ENCODE data around the gene CDX1.

The CDX1 gene

GRCh38 chr5:150137168-150137957 lies 29.2 kb upstream of the CDX1 start:
- Histone ChIP-seq H3K4me3 (ENCODE audit: control insufficient read depth in 1 of 7, extremely low read depth in 1 of 7, insufficient read depth in 4 of 7, low read depth in 2 of 7, low read length in 6 of 7) (no peak overlapping the region), H3K27ac (ENCODE audit: insufficient read depth in 1 of 2, low read depth in 1 of 2, low read length in 2 of 2, poor library complexity in 1 of 2, severe bottlenecking in 2 of 2) (no peak overlapping the region), H3K36me3 (ENCODE audit: control insufficient read depth in 4 of 4, insufficient read depth in 4 of 4, low read length in 3 of 4) (no peaks in the 10 kb centered on the region), H3K4me1 (ENCODE audit: control extremely low read depth in 1 of 4, control insufficient read depth in 4 of 4, insufficient read depth in 4 of 4, low read length in 3 of 4) (peaks cover 0 to 10% (median under 1%) of the 10 kb centered on the region in 4 experiments), H3K27me3 (replicated peaks in 2 of 5; ENCODE audit: control insufficient read depth in 4 of 5, insufficient read depth in 5 of 5, low read length in 4 of 5) (no peaks in the 10 kb centered on the region), H3K9me3 (ENCODE audit: control extremely low read depth in 1 of 5, control insufficient read depth in 4 of 5, insufficient read depth in 2 of 5, low read depth in 1 of 5, low read length in 4 of 5) (no peaks in the 10 kb centered on the region)
- CTCF ChIA-PET = interaction anchor here (0.8 to 3.5 kb wide), 5 partner anchors 9 to 108 kb away, joined by 3 to 13 read pairs (median 8); no protein-coding TSS in a partner anchor
- 95% methylated on average over 8 of the region's 12 CpGs for WGBS (ENCODE audit: insufficient coverage)
- POLR2A ChIA-PET = no interaction called here
- no peak for DNase-seq

DNA sequence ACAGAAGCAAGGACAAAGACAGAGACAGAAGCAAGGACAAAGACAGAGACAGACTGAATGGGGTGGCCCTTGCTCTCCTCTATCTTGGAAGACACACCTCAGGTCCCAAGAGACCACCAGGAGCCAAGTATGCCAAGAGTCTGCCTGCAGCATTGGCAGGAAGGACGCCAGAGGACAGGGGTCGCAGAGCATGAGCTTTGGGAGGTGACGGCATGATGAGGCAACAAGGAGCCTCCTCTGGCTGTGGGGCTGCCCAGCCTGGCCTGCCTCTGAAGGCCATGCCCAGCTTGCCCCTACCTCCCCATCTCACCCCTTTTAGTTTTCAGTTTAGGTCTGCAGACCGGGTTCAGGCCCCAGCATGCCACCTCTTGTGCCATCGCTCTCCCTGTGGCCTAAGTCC lies 28.6 kb upstream of the CDX1 start:
- Histone ChIP-seq H3K27me3 (replicated peaks in 2 of 5; ENCODE audit: control insufficient read depth in 4 of 5, insufficient read depth in 5 of 5, low read length in 4 of 5) (no peaks in the 10 kb centered on the region), H3K36me3 (ENCODE audit: control insufficient read depth in 4 of 4, insufficient read depth in 4 of 4, low read length in 3 of 4) (no peaks in the 10 kb centered on the region), H3K9me3 (ENCODE audit: control extremely low read depth in 1 of 5, control insufficient read depth in 4 of 5, insufficient read depth in 2 of 5, low read depth in 1 of 5, low read length in 4 of 5) (no peaks in the 10 kb centered on the region), H3K4me1 (ENCODE audit: control extremely low read depth in 1 of 4, control insufficient read depth in 4 of 4, insufficient read depth in 4 of 4, low read length in 3 of 4) (peaks cover 0 to 10% (median 0%) of the 10 kb centered on the region in 4 experiments), H3K4me3 (ENCODE audit: control insufficient read depth in 1 of 7, extremely low read depth in 1 of 7, insufficient read depth in 4 of 7, low read depth in 2 of 7, low read length in 6 of 7) (no peak overlapping the region), H3K27ac (ENCODE audit: insufficient read depth in 1 of 2, low read depth in 1 of 2, low read length in 2 of 2, poor library complexity in 1 of 2, severe bottlenecking in 2 of 2) (no peak overlapping the region)
- POLR2A ChIA-PET = no interaction called here
- CTCF ChIA-PET = interaction anchor here (0.8 to 3.5 kb wide), 7 partner anchors 12 to 80 kb away, joined by 3 to 13 read pairs (median 4); no protein-coding TSS in a partner anchor
- WGBS (ENCODE audit: insufficient coverage) = 97% methylated on average over 4 of the region's 5 CpGs
- DNase-seq = no peak

- Histone ChIP-seq H3K9me3 (ENCODE audit: control extremely low read depth in 1 of 5, control insufficient read depth in 4 of 5, insufficient read depth in 2 of 5, low read depth in 1 of 5, low read length in 4 of 5) (no peaks in the 10 kb centered on the region), H3K36me3 (ENCODE audit: control insufficient read depth in 4 of 4, insufficient read depth in 4 of 4, low read length in 3 of 4) (no peaks in the 10 kb centered on the region), H3K4me1 (ENCODE audit: control extremely low read depth in 1 of 4, control insufficient read depth in 4 of 4, insufficient read depth in 4 of 4, low read length in 3 of 4) (peaks cover 0 to 17% (median 0%) of the 10 kb centered on the region in 4 experiments), H3K4me3 (ENCODE audit: control insufficient read depth in 1 of 7, extremely low read depth in 1 of 7, insufficient read depth in 4 of 7, low read depth in 2 of 7, low read length in 6 of 7) (no peak overlapping the region), H3K27me3 (replicated peaks in 2 of 5; ENCODE audit: control insufficient read depth in 4 of 5, insufficient read depth in 5 of 5, low read length in 4 of 5) (no peaks in the 10 kb centered on the region), H3K27ac (ENCODE audit: insufficient read depth in 1 of 2, low read depth in 1 of 2, low read length in 2 of 2, poor library complexity in 1 of 2, severe bottlenecking in 2 of 2) (no peak overlapping the region)
- CTCF ChIA-PET = interaction anchor here (0.8 to 2.2 kb wide), 9 partner anchors 8 to 79 kb away, joined by 3 to 6 read pairs (median 4); no protein-coding TSS in a partner anchor
- WGBS (ENCODE audit: insufficient coverage) = 73% methylated on average over 5 of the region's 10 CpGs
- POLR2A ChIA-PET = no interaction called here
- no peak for DNase-seq
Observed at GRCh38 chr5:150138551-150139265, 27.9 kb upstream of the CDX1 start.

GRCh38 chr5:150139334-150139733 lies 27.2 kb upstream of the CDX1 start:
- WGBS (ENCODE audit: insufficient coverage) = 88% methylated on average over 4 of the region's 6 CpGs
- CTCF ChIA-PET = interaction anchor here (0.8 to 2.2 kb wide), 7 partner anchors 9 to 77 kb away, joined by 3 to 6 read pairs (median 4); no protein-coding TSS in a partner anchor
- H3K4me3 ChIP-seq (ENCODE audit: control insufficient read depth in 1 of 7, extremely low read depth in 1 of 7, insufficient read depth in 4 of 7, low read depth in 2 of 7, low read length in 6 of 7) = no peak overlapping the region
- H3K36me3 ChIP-seq (ENCODE audit: control insufficient read depth in 4 of 4, insufficient read depth in 4 of 4, low read length in 3 of 4) = no peaks in the 10 kb centered on the region
- no peak for DNase-seq
- no peaks in the 10 kb centered on the region for H3K9me3 ChIP-seq (ENCODE audit: control extremely low read depth in 1 of 5, control insufficient read depth in 4 of 5, insufficient read depth in 2 of 5, low read depth in 1 of 5, low read length in 4 of 5)
- POLR2A ChIA-PET = no interaction called here
- peaks cover 0 to 22% (median 3%) of the 10 kb centered on the region in 4 experiments for H3K4me1 ChIP-seq (ENCODE audit: control extremely low read depth in 1 of 4, control insufficient read depth in 4 of 4, insufficient read depth in 4 of 4, low read length in 3 of 4)
- no peaks in the 10 kb centered on the region for H3K27me3 ChIP-seq (replicated peaks in 2 of 5; ENCODE audit: control insufficient read depth in 4 of 5, insufficient read depth in 5 of 5, low read length in 4 of 5)
- H3K27ac ChIP-seq (ENCODE audit: insufficient read depth in 1 of 2, low read depth in 1 of 2, low read length in 2 of 2, poor library complexity in 1 of 2, severe bottlenecking in 2 of 2) = no peak overlapping the region

DNA sequence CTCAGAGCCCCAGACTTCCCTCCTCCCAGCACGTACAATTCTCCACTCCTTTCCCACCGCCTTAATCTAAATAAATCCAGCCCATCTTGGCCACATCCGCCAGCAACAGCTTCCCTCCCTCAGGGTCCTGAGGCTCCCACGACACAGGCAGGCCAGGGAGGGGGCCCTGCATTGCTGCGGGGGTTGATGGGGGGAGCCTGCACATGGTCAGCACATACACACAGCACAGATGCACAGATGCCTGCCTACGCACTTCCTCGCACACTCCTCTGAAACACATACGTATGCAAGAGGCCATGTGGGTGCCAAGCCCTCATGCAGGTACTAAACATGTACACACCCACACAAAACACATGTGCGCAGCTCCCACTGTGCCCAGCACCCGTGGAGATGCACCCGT lies 25.7 kb upstream of the CDX1 start:
- Histone ChIP-seq H3K36me3 (ENCODE audit: control insufficient read depth in 4 of 4, insufficient read depth in 4 of 4, low read length in 3 of 4) (no peaks in the 10 kb centered on the region), H3K27ac (ENCODE audit: insufficient read depth in 1 of 2, low read depth in 1 of 2, low read length in 2 of 2, poor library complexity in 1 of 2, severe bottlenecking in 2 of 2) (no peak overlapping the region), H3K27me3 (replicated peaks in 2 of 5; ENCODE audit: control insufficient read depth in 4 of 5, insufficient read depth in 5 of 5, low read length in 4 of 5) (no peaks in the 10 kb centered on the region), H3K4me1 (ENCODE audit: control extremely low read depth in 1 of 4, control insufficient read depth in 4 of 4, insufficient read depth in 4 of 4, low read length in 3 of 4) (peaks cover 0 to 37% (median 12%) of the 10 kb centered on the region in 4 experiments), H3K4me3 (ENCODE audit: control insufficient read depth in 1 of 7, extremely low read depth in 1 of 7, insufficient read depth in 4 of 7, low read depth in 2 of 7, low read length in 6 of 7) (no peak overlapping the region), H3K9me3 (ENCODE audit: control extremely low read depth in 1 of 5, control insufficient read depth in 4 of 5, insufficient read depth in 2 of 5, low read depth in 1 of 5, low read length in 4 of 5) (no peaks in the 10 kb centered on the region)
- no peak for DNase-seq
- 90% methylated on average over 8 of the region's 11 CpGs for WGBS (ENCODE audit: insufficient coverage)
- POLR2A ChIA-PET = no interaction called here
- CTCF ChIA-PET = interaction anchor here (1.3 to 1.5 kb wide), 3 partner anchors 10 to 15 kb away, joined by 3 to 8 read pairs (median 4); no protein-coding TSS in a partner anchor

DNA sequence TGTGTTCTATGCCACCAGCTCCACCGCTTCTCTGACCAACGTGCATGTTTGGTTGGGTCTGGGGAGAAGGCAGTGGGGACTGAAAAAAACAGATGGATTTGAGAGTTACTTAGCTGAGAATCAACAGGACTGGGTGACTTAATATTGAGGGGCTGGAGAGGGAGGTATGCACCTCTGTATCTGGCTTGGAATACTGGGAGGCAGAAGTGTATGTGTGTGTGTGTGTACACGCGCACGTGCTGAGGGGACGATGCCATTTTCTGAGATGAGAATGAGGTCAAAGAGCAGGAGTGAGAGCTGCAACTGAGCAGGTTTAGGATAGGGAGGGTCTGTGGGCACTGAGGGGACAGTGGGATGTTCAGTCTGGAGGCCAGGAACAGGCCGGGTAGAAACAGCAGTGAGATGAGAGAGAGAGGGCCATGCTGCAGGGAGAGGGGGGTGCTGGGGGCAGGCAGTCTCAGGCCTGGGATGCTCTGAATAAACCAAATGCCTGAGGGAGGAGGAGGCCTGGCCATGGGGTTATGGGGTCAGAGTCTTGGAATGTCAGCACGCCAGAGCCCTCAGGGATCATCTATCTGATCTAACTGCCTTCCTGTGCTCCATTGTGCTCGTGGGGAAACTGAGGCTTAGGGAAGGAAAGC lies 24.9 kb upstream of the CDX1 start:
- Histone ChIP-seq H3K9me3 (ENCODE audit: control extremely low read depth in 1 of 5, control insufficient read depth in 4 of 5, insufficient read depth in 2 of 5, low read depth in 1 of 5, low read length in 4 of 5) (no peaks in the 10 kb centered on the region), H3K27ac (ENCODE audit: insufficient read depth in 1 of 2, low read depth in 1 of 2, low read length in 2 of 2, poor library complexity in 1 of 2, severe bottlenecking in 2 of 2) (no peak overlapping the region), H3K4me1 (ENCODE audit: control extremely low read depth in 1 of 4, control insufficient read depth in 4 of 4, insufficient read depth in 4 of 4, low read length in 3 of 4) (peaks cover 0 to 38% (median 12%) of the 10 kb centered on the region in 4 experiments), H3K27me3 (replicated peaks in 2 of 5; ENCODE audit: control insufficient read depth in 4 of 5, insufficient read depth in 5 of 5, low read length in 4 of 5) (no peaks in the 10 kb centered on the region), H3K36me3 (ENCODE audit: control insufficient read depth in 4 of 4, insufficient read depth in 4 of 4, low read length in 3 of 4) (no peaks in the 10 kb centered on the region), H3K4me3 (ENCODE audit: control insufficient read depth in 1 of 7, extremely low read depth in 1 of 7, insufficient read depth in 4 of 7, low read depth in 2 of 7, low read length in 6 of 7) (no peak overlapping the region)
- CTCF ChIA-PET = interaction anchor here (1.0 to 1.3 kb wide), 3 partner anchors 13 to 58 kb away, joined by 3 to 4 read pairs (median 3); no protein-coding TSS in a partner anchor
- 92% methylated on average over 8 of the region's 9 CpGs for WGBS (ENCODE audit: insufficient coverage)
- POLR2A ChIA-PET = no interaction called here
- DNase-seq = no peak

All from common myeloid progenitor, CD34-positive (primary cell).